Measurements from ENCODE around the gene NHSL2.
"Not testable (repeated sequence)": the region's sequence is repeated elsewhere in the genome, so short reads cannot be mapped to it uniquely, and the experiment has no call there.

The NHSL2 gene

DNA sequence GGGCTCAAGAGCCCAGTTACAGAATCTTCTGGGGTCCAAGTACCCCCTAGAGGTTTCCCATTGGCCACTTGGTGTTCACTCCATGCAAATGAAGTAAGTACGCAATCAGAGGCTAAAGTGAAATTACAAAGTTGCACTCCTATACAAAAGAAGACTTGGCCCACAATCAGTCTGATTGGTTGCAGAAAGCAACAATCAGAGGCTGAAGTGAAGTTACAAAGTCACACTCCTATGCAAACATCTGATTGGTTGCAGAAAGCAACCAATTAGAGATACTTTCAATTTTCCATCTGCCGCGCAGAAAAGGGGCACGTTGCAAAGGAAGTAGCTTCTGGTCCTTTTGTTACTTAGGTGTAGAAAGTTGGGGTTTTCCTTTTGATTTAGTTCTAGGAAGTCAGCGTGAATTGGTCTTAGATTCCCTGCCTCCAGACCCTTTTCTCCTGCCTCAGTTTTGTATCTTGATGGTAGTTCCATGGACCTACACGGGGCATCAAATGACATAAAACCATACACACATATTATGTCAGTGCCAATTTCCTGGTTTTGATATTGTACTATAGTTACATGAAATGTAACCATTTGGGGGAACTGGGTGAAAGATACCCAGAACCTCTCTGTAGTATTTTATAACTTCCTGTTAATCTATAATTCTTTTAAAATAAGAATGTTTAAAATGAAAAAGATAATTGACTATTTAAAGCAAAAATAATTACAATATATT is 258.5 kb downstream of the NHSL2 start:
- no peak overlapping the region for H3K4me3 ChIP-seq (ENCODE audit: low read depth, low read length)
- TF ChIP-seq, protein P1, sequence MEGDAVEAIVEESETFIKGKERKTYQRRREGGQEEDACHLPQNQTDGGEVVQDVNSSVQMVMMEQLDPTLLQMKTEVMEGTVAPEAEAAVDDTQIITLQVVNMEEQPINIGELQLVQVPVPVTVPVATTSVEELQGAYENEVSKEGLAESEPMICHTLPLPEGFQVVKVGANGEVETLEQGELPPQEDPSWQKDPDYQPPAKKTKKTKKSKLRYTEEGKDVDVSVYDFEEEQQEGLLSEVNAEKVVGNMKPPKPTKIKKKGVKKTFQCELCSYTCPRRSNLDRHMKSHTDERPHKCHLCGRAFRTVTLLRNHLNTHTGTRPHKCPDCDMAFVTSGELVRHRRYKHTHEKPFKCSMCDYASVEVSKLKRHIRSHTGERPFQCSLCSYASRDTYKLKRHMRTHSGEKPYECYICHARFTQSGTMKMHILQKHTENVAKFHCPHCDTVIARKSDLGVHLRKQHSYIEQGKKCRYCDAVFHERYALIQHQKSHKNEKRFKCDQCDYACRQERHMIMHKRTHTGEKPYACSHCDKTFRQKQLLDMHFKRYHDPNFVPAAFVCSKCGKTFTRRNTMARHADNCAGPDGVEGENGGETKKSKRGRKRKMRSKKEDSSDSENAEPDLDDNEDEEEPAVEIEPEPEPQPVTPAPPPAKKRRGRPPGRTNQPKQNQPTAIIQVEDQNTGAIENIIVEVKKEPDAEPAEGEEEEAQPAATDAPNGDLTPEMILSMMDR (IDR thresholded peaks at IDR 0.05; ENCODE audit: insufficient read depth, low read depth, low read length, missing control alignments) = no peak
- DNase-seq (ENCODE audit: low read depth) = peak; percentile 46

DNA sequence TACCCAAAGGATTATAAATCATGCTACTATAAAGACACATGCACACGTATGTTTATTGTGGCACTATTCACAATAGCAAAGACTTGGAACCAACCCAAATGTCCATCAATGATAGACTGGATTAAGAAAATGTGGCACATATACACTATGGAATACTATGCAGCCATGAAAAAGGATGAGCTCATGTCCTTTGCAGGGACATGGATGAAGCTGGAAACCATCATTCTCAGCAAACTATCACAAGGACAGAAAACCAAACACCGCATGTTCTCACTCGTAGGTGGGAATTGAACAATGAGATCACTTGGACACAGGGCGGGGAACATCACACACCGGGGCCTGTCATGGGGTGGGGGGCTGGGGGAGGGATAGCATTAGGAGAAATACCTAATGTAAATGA is 265.6 kb downstream of the NHSL2 start:
- not testable (repeated sequence) for H3K4me3 ChIP-seq (ENCODE audit: low read depth, low read length); DNase-seq (ENCODE audit: low read depth)

DNA sequence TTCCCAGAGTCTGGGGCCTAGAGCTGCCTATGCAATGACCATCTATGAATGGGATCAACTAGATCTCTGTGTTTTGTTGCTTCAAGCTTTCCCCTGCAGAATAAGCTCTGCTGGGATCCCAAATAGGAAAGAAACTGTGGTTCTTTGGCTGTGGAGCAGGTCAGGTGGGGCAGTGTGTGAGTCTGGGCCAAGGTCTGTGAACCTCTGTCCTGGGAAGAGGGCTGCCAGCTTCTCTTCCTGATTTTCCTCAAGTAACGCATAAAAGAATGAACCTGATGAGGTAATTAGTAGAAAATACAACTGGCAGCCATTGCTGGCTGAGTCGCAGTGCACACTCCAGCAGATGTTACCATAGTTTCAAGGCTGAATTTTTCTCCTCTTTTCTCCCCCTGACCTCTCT is 266.3 kb downstream of the NHSL2 start:
- TF ChIP-seq, protein P1 (IDR thresholded peaks at IDR 0.05; ENCODE audit: insufficient read depth, low read depth, low read length, missing control alignments) = no peak
- no peak for DNase-seq (ENCODE audit: low read depth)
- H3K4me3 ChIP-seq (ENCODE audit: low read depth, low read length) = no peak overlapping the region

DNA sequence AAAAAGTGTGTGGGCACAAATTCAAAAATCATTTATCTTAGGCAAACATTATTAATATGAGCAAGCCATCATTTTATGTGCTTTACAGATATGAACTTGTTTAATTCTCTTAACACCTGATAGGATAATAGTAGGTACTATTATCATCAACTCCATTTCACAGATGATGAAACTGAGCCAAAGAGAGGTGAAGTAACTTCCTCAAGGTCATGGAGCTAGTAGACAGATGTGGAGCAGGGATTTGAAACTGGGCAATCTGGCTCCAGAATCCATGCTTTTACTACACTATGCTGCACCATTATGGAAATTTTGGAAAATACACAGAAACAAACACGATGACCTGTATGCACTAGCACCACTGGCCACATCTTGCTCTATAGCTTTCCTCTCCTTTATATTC is 269.9 kb downstream of the NHSL2 start:
- TF ChIP-seq, protein P1 (IDR thresholded peaks at IDR 0.05; ENCODE audit: insufficient read depth, low read depth, low read length, missing control alignments) = no peak
- DNase-seq (ENCODE audit: low read depth) = no peak
- H3K4me3 ChIP-seq (ENCODE audit: low read depth, low read length) = peak overlapping the region; percentile 63

DNA sequence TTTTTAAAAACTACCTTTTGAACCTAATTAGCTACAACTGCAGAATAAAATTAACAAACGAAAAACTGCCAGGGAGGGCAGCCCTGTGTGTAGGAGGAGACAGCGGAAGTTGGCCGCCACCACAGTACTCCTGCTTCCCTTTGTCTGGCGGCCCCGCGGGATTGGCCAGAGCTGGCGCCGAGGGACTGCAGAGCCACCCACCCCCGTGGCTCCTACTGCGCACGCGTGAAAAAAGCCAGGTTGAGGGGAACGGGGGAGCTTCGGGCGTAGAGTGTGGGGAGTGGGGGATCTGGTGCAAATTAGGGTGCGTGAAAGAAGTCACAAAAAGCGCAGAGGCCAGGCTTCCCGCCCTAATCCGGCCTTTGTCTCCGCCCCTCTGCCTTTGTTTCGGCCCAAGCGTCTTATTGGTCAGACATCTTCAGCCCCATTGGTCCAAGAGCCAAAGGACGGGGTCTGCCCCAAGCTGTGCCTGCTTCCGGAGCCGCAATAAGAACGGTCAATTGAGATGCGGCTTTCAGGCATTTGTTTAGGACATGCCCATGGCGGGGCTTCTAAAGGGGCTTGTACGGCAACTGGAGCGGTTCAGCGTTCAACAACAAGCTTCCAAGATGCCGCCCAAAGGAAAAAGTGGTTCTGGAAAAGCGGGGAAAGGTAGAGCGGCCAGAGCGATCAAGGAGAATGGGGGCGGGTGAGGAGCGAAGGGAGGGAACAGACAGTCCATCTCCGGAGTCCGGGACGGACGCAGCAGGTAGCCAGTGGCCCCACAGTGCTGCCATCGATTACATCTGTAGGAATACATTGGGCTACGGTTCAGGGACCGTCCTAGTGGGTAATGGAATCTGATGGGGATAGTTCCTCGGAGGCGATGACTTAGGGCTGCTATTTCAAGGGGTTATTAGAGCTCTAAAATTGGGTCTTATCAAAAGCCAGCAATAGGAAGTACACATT is 270.8 kb downstream of the NHSL2 start, which contains the start of gene PIN4:
Gene PIN4 (plus strand): TSS at position 580 of the 948 bp plus-strand sequence. CDS start 29 bp downstream, at position 609.
- TF ChIP-seq, protein P1 (IDR thresholded peaks at IDR 0.05; ENCODE audit: insufficient read depth, low read depth, low read length, missing control alignments) = no peak
- DNase-seq (ENCODE audit: low read depth) = peak; percentile 96
- H3K4me3 ChIP-seq (ENCODE audit: low read depth, low read length) = peak within 1 kb of the TSS; percentile 89

DNA sequence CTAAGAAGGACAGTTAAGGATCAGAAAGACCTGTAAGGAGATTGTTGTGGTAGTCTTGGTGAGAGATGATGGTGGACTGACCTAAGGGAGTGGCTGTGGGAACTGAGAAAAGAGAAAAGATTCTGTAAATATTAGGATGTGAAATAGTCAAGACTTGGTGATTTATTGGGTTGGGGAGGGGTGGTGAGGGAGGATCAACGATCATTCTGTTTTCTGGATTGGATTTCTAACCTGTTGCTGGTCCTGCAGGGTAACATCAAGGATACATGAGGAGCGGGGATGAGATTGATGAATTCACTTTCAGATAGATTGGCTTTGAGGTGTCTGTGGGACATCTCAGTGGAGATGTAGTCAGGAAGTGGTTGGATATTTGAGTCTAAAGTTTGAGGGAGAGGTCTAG is 272.3 kb downstream of the NHSL2 start:
- TF ChIP-seq, protein P1 (IDR thresholded peaks at IDR 0.05; ENCODE audit: insufficient read depth, low read depth, low read length, missing control alignments) = no peak
- no peak for DNase-seq (ENCODE audit: low read depth)
- peak overlapping the region; percentile 89; the same call in 1 of the 2 replicates for H3K4me3 ChIP-seq (ENCODE audit: low read depth, low read length)

DNA sequence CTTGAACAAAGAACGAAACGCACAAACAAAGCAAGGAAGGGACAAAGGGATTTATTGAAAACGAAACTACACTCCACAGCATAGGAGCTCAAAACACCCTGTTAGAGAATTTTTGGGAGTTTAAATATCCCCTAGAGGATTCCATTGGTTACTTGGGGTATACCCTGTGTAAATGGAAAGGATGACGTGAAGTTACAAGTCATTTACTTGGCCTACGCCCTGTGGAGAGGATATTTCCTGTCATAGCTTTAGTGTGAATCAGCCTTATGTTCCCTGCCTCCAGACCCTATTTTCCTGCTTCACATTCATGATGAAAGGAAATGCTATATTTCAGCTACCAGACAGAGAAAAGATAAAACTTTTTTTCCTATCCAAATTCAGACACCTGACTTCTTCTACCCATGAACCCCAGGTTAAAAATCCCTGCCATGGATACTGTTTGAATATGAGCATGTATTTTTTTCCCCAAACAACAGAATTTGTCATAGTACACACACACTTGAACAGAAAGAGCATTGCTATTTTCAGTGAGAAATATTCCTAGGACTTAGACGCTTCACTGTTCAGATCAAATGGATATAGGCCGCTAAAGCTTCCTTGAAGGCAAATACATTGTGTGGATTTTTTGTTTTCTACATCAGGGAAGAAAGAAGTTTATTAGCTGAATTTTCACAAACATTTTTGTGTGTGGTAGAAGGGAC is 291.3 kb downstream of the NHSL2 start:
- no peak for DNase-seq (ENCODE audit: low read depth)
- no peak overlapping the region for H3K4me3 ChIP-seq (ENCODE audit: low read depth, low read length)
- TF ChIP-seq, protein P1 (IDR thresholded peaks at IDR 0.05; ENCODE audit: insufficient read depth, low read depth, low read length, missing control alignments) = no peak
